ENCODE data around the gene ADAMTS8.

ADAMTS8 gene

GRCh38 chr11:130403271-130403804 is 25.1 kb downstream of the ADAMTS8 start:
- TF ChIP-seq CSDC2 (CRISPR knock-in tag; IDR thresholded peaks at IDR 0.05) (no peak), ESRRG (CRISPR knock-in tag; IDR thresholded peaks at IDR 0.05) (no peak), GLIS3 (CRISPR knock-in tag; IDR thresholded peaks at IDR 0.05) (no peak), PATZ1 (CRISPR knock-in tag; IDR thresholded peaks at IDR 0.05; ENCODE audit: borderline replicate concordance) (no peak), ZFP3 (CRISPR knock-in tag; IDR thresholded peaks at IDR 0.05) (no peak), SNAI2 (CRISPR knock-in tag; IDR thresholded peaks at IDR 0.05) (no peak), ISL1 (CRISPR knock-in tag; IDR thresholded peaks at IDR 0.05) (no peak), TCF4 (CRISPR knock-in tag; IDR thresholded peaks at IDR 0.05; ENCODE audit: borderline replicate concordance) (no peak), ZFP30 (CRISPR knock-in tag; IDR thresholded peaks at IDR 0.05) (no peak), CREB5 (CRISPR knock-in tag; IDR thresholded peaks at IDR 0.05; ENCODE audit: low read depth) (no peak), CSRNP3 (CRISPR knock-in tag; IDR thresholded peaks at IDR 0.05) (no peak), ARNTL (CRISPR knock-in tag; IDR thresholded peaks at IDR 0.05; ENCODE audit: borderline replicate concordance, low read depth) (no peak), ZNF565 (CRISPR knock-in tag; conservative IDR thresholded peaks at IDR 0.05; ENCODE audit: low read depth) (no peak), OSR1 (CRISPR knock-in tag; IDR thresholded peaks at IDR 0.05) (no peak), POU6F1 (CRISPR knock-in tag; IDR thresholded peaks at IDR 0.05; ENCODE audit: borderline replicate concordance, low read depth) (no peak), TOX (CRISPR knock-in tag; IDR thresholded peaks at IDR 0.05; ENCODE audit: borderline replicate concordance) (no peak)
- peak; percentile 91 for ATAC-seq

- TF ChIP-seq SNAI2 (CRISPR knock-in tag; IDR thresholded peaks at IDR 0.05) (no peak), ESRRG (CRISPR knock-in tag; IDR thresholded peaks at IDR 0.05) (no peak)
- ATAC-seq = no peak
These were observed 25.8 kb downstream of the ADAMTS8 start for GRCh38 chr11:130402570-130402969.

GRCh38 chr11:130400781-130401483 is 27.5 kb downstream of the ADAMTS8 start:
- no peak for ATAC-seq
- TF ChIP-seq TOX (CRISPR knock-in tag; IDR thresholded peaks at IDR 0.05; ENCODE audit: borderline replicate concordance) (no peak), ZC3H10 (CRISPR knock-in tag; IDR thresholded peaks at IDR 0.05) (no peak), CSDC2 (CRISPR knock-in tag; IDR thresholded peaks at IDR 0.05) (no peak), BACH2 (CRISPR knock-in tag; IDR thresholded peaks at IDR 0.05; ENCODE audit: borderline replicate concordance) (no peak), ESRRG (CRISPR knock-in tag; IDR thresholded peaks at IDR 0.05) (no peak), ARNTL (CRISPR knock-in tag; IDR thresholded peaks at IDR 0.05; ENCODE audit: borderline replicate concordance, low read depth) (no peak), CSRNP3 (CRISPR knock-in tag; IDR thresholded peaks at IDR 0.05) (no peak), ZNF8 (CRISPR knock-in tag; IDR thresholded peaks at IDR 0.05) (no peak), TSHZ2 (CRISPR knock-in tag; IDR thresholded peaks at IDR 0.05) (no peak)
